Measurements from ENCODE around the gene JAK3.
"Not testable (repeated sequence)": the region's sequence is repeated elsewhere in the genome, so short reads cannot be mapped to it uniquely, and the experiment has no call there.

JAK3 gene

GRCh38 chr19:17847538-17848366 is at the start of gene JAK3:
TSS of gene JAK3 (minus strand) at chr19:17847982. CDS start at chr19:17844417, 3,565 bp downstream.
- DNase-seq (ENCODE audit: low read depth) = peak; percentile 79

GRCh38 chr19:17893766-17894165 is 46.0 kb upstream of the JAK3 start:
- no peak for DNase-seq (ENCODE audit: low read depth)

- DNase-seq (ENCODE audit: low read depth) = no peak
These were observed 41.9 kb upstream of the JAK3 start for GRCh38 chr19:17889609-17890214.

GRCh38 chr19:17888260-17888659 is 40.5 kb upstream of the JAK3 start:
- no peak for DNase-seq (ENCODE audit: low read depth)

GRCh38 chr19:17887221-17887620 is 39.4 kb upstream of the JAK3 start:
- DNase-seq (ENCODE audit: low read depth) = not testable (repeated sequence)

GRCh38 chr19:17886515-17886914 is 38.7 kb upstream of the JAK3 start:
- no peak for DNase-seq (ENCODE audit: low read depth)

- no peak for DNase-seq (ENCODE audit: low read depth)
These were observed 36.0 kb upstream of the JAK3 start for GRCh38 chr19:17883627-17884410.

- DNase-seq (ENCODE audit: low read depth) = no peak
These were observed 33.9 kb upstream of the JAK3 start for GRCh38 chr19:17881701-17882100.

GRCh38 chr19:17879466-17879865 is 31.7 kb upstream of the JAK3 start:
- DNase-seq (ENCODE audit: low read depth) = no peak

- no peak for DNase-seq (ENCODE audit: low read depth)
These were observed 29.9 kb upstream of the JAK3 start for GRCh38 chr19:17877696-17878095.

- DNase-seq (ENCODE audit: low read depth) = no peak
These were observed 27.0 kb upstream of the JAK3 start for GRCh38 chr19:17874758-17875135.

GRCh38 chr19:17873786-17874757 is 26.3 kb upstream of the JAK3 start:
- DNase-seq (ENCODE audit: low read depth) = peak; percentile 53

- no peak for DNase-seq (ENCODE audit: low read depth)
These were observed 24.6 kb upstream of the JAK3 start for GRCh38 chr19:17872251-17873001.

GRCh38 chr19:17871878-17872250 is 24.1 kb upstream of the JAK3 start, which contains the start of gene SLC5A5:
TSS of gene SLC5A5 (plus strand) at chr19:17871945. CDS start at chr19:17872320, 375 bp downstream.
- no peak for DNase-seq (ENCODE audit: low read depth)

- no peak for DNase-seq (ENCODE audit: low read depth)
These were observed 23.5 kb upstream of the JAK3 start for GRCh38 chr19:17871032-17871877.

GRCh38 chr19:17869114-17869608 is 21.4 kb upstream of the JAK3 start:
- DNase-seq (ENCODE audit: low read depth) = no peak

- DNase-seq (ENCODE audit: low read depth) = no peak
These were observed 20.9 kb upstream of the JAK3 start for GRCh38 chr19:17868669-17869068.

- no peak for DNase-seq (ENCODE audit: low read depth)
These were observed 19.2 kb upstream of the JAK3 start for GRCh38 chr19:17866964-17867486.

- DNase-seq (ENCODE audit: low read depth) = no peak
These were observed 18.7 kb upstream of the JAK3 start for GRCh38 chr19:17866312-17866963.

All from stimulated activated CD8-positive, alpha-beta memory T cell treated with anti-CD3 and anti-CD28 coated beads, Interleukin-7, amount 100 ng/mL, for 24 hours (primary cell).